Naive thymus-derived CD4-positive, alpha-beta T cell (primary cell): Measurements from ENCODE around the gene GABRD. TPM values are rescaled to one million over a fixed set of nuclear protein-coding genes. Genes with fewer than 3 reads are reported as not detected.
A peak's percentile ranks its signal among the peaks of the same experiment; 100 is the strongest.

ENCODE experiments used
- ATAC-seq: fragments of 150-1000 bp; cut with Tn5 transposase; 2 replicates; pipeline ENCODE4 v1.10.0; 2021; ENCODE audit warnings: mild to moderate bottlenecking, moderate library complexity
- CTCF ChIA-PET: fragments of 350-600 bp; sonication (Branson Sonifier 250); formaldehyde crosslinking; loops from one replicate; lab custom pipeline; 2021; ENCODE audit warnings: antibody characterized with exemption; lab: Charles Lee
- POLR2A ChIA-PET: fragments of 350-600 bp; sonication (Branson Sonifier 250); formaldehyde crosslinking; loops from one replicate; lab custom pipeline; 2021; ENCODE audit warnings: antibody characterized with exemption, inconsistent platforms; lab: Charles Lee
- DNase-seq, 9 donors: peaks; one replicate each; pipeline versions ENCODE4 v3.0.0 to v3.0.0-alpha.2; 2020 to 2022; ENCODE audit warnings: mixed read lengths in 1 of 9
- H3K27ac ChIP-seq: one replicate; pipeline ENCODE4 v1.7.0; 2013; ENCODE audit warnings: mild to moderate bottlenecking, low read depth, low read length, moderate library complexity
- H3K27me3 ChIP-seq, 2 donors: one replicate each; pipeline ENCODE4 v1.7.0; 2013; ENCODE audit warnings: low read length in 2 of 2, mild to moderate bottlenecking in 2 of 2, moderate library complexity in 2 of 2; ENCODE audit not compliant: control insufficient read depth in 2 of 2, insufficient read depth in 2 of 2
- H3K36me3 ChIP-seq, 3 experiments: 1 replicate in 2 of 3; 2 replicates in 1 of 3; pipeline ENCODE4 v1.7.0; 2013; ENCODE audit warnings: low read length in 3 of 3, mild to moderate bottlenecking in 3 of 3, moderate library complexity in 1 of 3; ENCODE audit not compliant: insufficient read depth in 3 of 3, control insufficient read depth in 2 of 3
- H3K4me1 ChIP-seq, 2 donors: one replicate each; pipeline ENCODE4 v1.7.0; 2013; ENCODE audit warnings: low read length in 2 of 2, mild to moderate bottlenecking in 2 of 2, moderate library complexity in 1 of 2; ENCODE audit not compliant: control insufficient read depth in 2 of 2, insufficient read depth in 2 of 2
- H3K4me3 ChIP-seq: 2 replicates; pipeline ENCODE4 v1.7.0; 2013; ENCODE audit warnings: mild to moderate bottlenecking, low read length
- H3K9me3 ChIP-seq, 3 experiments: 1 replicate in 2 of 3; 2 replicates in 1 of 3; pipeline ENCODE4 v1.7.0; 2013; ENCODE audit warnings: low read length in 3 of 3; ENCODE audit not compliant: control insufficient read depth in 2 of 3
- H3K27ac Mint-ChIP-seq, 9 donors: one replicate each; pipeline ENCODE4 v1.8.0; 2020 to 2022; ENCODE audit warnings: mixed read lengths in 9 of 9, mild to moderate bottlenecking in 8 of 9, moderate library complexity in 5 of 9, inconsistent platforms in 2 of 9
- H3K27me3 Mint-ChIP-seq, 5 donors: one replicate each; pipeline ENCODE4 v1.8.0; 2021 to 2022; ENCODE audit warnings: mixed read lengths in 5 of 5, mild to moderate bottlenecking in 1 of 5
- H3K36me3 Mint-ChIP-seq, 5 donors: one replicate each; pipeline ENCODE4 v1.8.0; 2020 to 2022; ENCODE audit warnings: mixed read lengths in 5 of 5, mild to moderate bottlenecking in 3 of 5, inconsistent platforms in 1 of 5
- H3K4me1 Mint-ChIP-seq, 7 donors: one replicate each; pipeline ENCODE4 v1.8.0; 2020 to 2022; ENCODE audit warnings: mixed read lengths in 7 of 7, mild to moderate bottlenecking in 3 of 7, inconsistent platforms in 1 of 7
- H3K4me3 Mint-ChIP-seq, 10 donors: one replicate each; pipeline ENCODE4 v1.8.0; 2020 to 2022; ENCODE audit warnings: mild to moderate bottlenecking in 10 of 10, mixed read lengths in 10 of 10, moderate library complexity in 6 of 10, inconsistent platforms in 2 of 10
- H3K9me3 Mint-ChIP-seq, 11 donors: one replicate each; pipeline ENCODE4 v1.8.0; 2020 to 2022; ENCODE audit warnings: mixed read lengths in 11 of 11, mild to moderate bottlenecking in 4 of 11, inconsistent platforms in 1 of 11, moderate library complexity in 1 of 11
- intact Hi-C, 2 donors: fragments of 100-400 bp; cut with micrococcal nuclease; formaldehyde crosslinking; loops; one replicate each; pipeline ENCODE4 v1.15.1; 2023
- polyA plus RNA-seq, 2 donors: library from polyadenylated mRNA; unstranded; fragments of 300-500 nt; fragmentation: Illumina TruSeq; gene quantifications; one replicate each; pipeline ENCODE4 v1.2.3, GENCODE V29; 2021
- total RNA-seq, 6 experiments: library from RNA in 5 of 6; stranded (reverse) in 5 of 6; gene quantifications; 1 replicate in 5 of 6; 2 replicates in 1 of 6; pipeline ENCODE4 v1.2.3 and lab custom pipeline; 2021 to 2026

The GABRD gene
- total and polyA plus RNA-seq, 7 experiments from 2014 or later = 0.17 to 0.31 (median 0.21) TPM; not detected in 4

GRCh38 chr1:2038229-2038628 is 19.1 kb downstream of the GABRD start:
- H3K27ac Mint-ChIP-seq = no peak overlapping the region
- intact Hi-C loops = no loop called here
- no peaks in the 10 kb centered on the region for H3K27me3 Mint-ChIP-seq
- H3K9me3 Mint-ChIP-seq = no peaks in the 10 kb centered on the region
- no peaks in the 10 kb centered on the region for H3K9me3 ChIP-seq
- POLR2A ChIA-PET = no interaction called here
- no peaks in the 10 kb centered on the region for H3K36me3 Mint-ChIP-seq
- H3K4me1 ChIP-seq = no peaks in the 10 kb centered on the region
- no peaks in the 10 kb centered on the region for H3K36me3 ChIP-seq
- CTCF ChIA-PET = no interaction called here
- DNase-seq (no peak), ATAC-seq (no peak)
- no peak overlapping the region for H3K27ac ChIP-seq
- H3K4me3 ChIP-seq = no peak overlapping the region
- H3K27me3 ChIP-seq = no peaks in the 10 kb centered on the region
- H3K4me3 Mint-ChIP-seq = no peak overlapping the region
- H3K4me1 Mint-ChIP-seq = no peaks in the 10 kb centered on the region

DNA sequence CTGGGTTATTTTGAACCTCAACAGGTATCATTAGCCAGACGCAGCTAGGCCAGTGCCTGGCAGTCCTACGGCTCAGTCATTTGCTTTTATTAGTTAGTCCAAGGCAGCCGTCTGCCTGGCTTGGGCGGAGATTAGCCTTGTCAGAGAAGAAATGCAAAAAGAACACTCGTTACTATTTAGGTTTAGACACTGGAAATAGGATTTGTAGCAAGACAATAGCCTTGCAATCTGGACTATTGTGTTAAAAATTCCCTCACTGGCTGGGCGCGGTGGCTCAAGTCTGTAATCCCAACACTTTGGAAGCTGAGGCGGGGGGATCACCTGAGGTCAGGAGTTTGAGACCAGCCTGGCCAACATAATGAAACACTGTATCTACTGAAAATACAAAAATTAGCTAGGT is 20.1 kb downstream of the GABRD start:
- POLR2A ChIA-PET = no interaction called here
- CTCF ChIA-PET = no interaction called here
- no peak overlapping the region for H3K27ac Mint-ChIP-seq

GRCh38 chr1:2041305-2041704 is 22.2 kb downstream of the GABRD start:
- Histone ChIP-seq H3K27me3 (no peaks in the 10 kb centered on the region), H3K9me3 (no peaks in the 10 kb centered on the region), H3K4me1 (peaks cover 6 to 7% of the 10 kb centered on the region in 2 donors), H3K36me3 (no peaks in the 10 kb centered on the region), H3K27ac (no peak overlapping the region), H3K4me3 (no peak overlapping the region)
- Mint-ChIP-seq H3K4me1 (peaks cover 5 to 17% (median 15%) of the 10 kb centered on the region in 7 donors), H3K36me3 (no peaks in the 10 kb centered on the region), H3K4me3 (no peak overlapping the region), H3K27ac (no peak overlapping the region), H3K27me3 (peaks cover 0 to 14% (median 0%) of the 10 kb centered on the region in 5 donors), H3K9me3 (no peaks in the 10 kb centered on the region)
- intact Hi-C loops = loop anchor here in 1 of 2 donors (10.0 kb wide), 1 partner anchor 137 kb away; no protein-coding TSS in a partner anchor
- DNase-seq (no peak), ATAC-seq (no peak)
- ChIA-PET POLR2A (no interaction called here), CTCF (no interaction called here)

More for the DNA sequence above, 20.1 kb downstream of the GABRD start:
- no peaks in the 10 kb centered on the region for H3K9me3 ChIP-seq
- no peak overlapping the region for H3K27ac ChIP-seq
- ATAC-seq = no peak
- H3K9me3 Mint-ChIP-seq = no peaks in the 10 kb centered on the region
- H3K4me1 Mint-ChIP-seq = peaks cover 0 to 5% (median 4%) of the 10 kb centered on the region in 7 donors
- DNase-seq = no peak
- H3K4me1 ChIP-seq = no peaks in the 10 kb centered on the region
- no peaks in the 10 kb centered on the region for H3K36me3 ChIP-seq
- no peaks in the 10 kb centered on the region for H3K27me3 ChIP-seq
- intact Hi-C loops = no loop called here
- H3K27me3 Mint-ChIP-seq = peaks cover 0 to 4% (median 0%) of the 10 kb centered on the region in 5 donors
- H3K4me3 ChIP-seq = no peak overlapping the region
- no peak overlapping the region for H3K4me3 Mint-ChIP-seq
- no peaks in the 10 kb centered on the region for H3K36me3 Mint-ChIP-seq

GRCh38 chr1:2041887-2042286 is 22.7 kb downstream of the GABRD start:
- no peak overlapping the region for H3K27ac ChIP-seq
- Mint-ChIP-seq H3K4me1 (peaks cover 5 to 17% (median 15%) of the 10 kb centered on the region in 7 donors), H3K36me3 (no peaks in the 10 kb centered on the region), H3K27ac (no peak overlapping the region), H3K27me3 (peaks cover 0 to 14% (median 0%) of the 10 kb centered on the region in 5 donors), H3K9me3 (no peaks in the 10 kb centered on the region), H3K4me3 (no peak overlapping the region)
- POLR2A ChIA-PET = no interaction called here
- intact Hi-C loops = loop anchor here in 1 of 2 donors (10.0 kb wide), 1 partner anchor 137 kb away; no protein-coding TSS in a partner anchor
- H3K36me3 ChIP-seq = no peaks in the 10 kb centered on the region
- H3K9me3 ChIP-seq = no peaks in the 10 kb centered on the region
- CTCF ChIA-PET = no interaction called here
- no peak overlapping the region for H3K4me3 ChIP-seq
- H3K27me3 ChIP-seq = no peaks in the 10 kb centered on the region
- ATAC-seq = no peak
- H3K4me1 ChIP-seq = peaks cover 6 to 7% of the 10 kb centered on the region in 2 donors
- no peak for DNase-seq

DNA sequence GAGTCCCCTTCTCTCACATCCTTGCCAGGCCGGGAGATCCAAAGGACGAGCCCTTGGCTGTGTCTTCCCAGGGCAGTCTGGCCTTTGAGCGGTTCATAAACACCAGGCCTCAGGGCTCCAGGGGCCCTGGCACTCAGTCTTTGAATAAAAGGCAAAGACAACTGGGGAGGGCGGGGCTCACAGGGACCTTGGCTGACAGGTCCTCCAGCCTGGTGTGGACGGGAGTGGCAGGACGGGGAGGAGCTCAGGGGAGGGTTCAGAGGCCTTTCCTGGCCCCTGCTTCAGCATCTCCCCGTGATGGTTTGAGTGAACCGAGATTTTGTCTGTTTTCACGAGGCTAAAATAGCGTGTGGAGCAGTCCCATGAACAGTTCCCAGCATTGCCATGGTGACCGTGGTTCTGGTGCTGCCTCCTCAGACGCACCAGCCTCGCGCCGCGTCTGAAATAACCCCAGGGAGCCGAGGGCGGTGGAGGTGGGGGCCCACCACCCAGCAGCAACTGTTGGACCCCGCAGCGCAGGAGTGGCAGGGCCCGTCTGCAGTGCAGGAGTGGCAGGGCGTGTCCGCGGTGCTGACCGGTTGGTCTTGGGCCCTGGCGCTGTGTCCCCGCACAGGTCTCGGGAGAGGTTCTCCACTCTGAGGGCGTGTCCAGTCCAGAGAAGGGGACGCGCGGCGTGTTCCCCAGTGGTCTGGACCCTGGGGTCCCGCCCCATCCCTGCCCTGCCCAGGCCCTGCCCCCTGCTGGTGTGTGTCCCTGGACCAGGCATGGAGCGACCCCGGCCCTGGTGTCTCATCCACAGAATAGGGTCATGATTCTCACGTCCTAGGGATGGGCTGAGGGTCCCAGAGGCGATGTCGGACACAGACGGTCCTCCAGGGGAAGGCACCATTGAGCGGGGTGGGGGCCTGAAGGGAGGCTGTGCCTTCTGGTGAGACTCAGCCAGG is 24.0 kb downstream of the GABRD start:
- H3K27ac ChIP-seq = no peak overlapping the region
- Mint-ChIP-seq H3K4me1 (peaks cover 5 to 17% (median 15%) of the 10 kb centered on the region in 7 donors), H3K27me3 (peaks cover 0 to 19% (median under 1%) of the 10 kb centered on the region in 5 donors), H3K36me3 (no peaks in the 10 kb centered on the region), H3K4me3 (peak overlapping the region in 1 of 10 donors; percentile 49), H3K9me3 (no peaks in the 10 kb centered on the region), H3K27ac (no peak overlapping the region)
- no peaks in the 10 kb centered on the region for H3K9me3 ChIP-seq
- ChIA-PET CTCF (interaction anchor here (1.2 to 3.1 kb wide), 3 partner anchors 83 to 100 kb away, joined by 3 to 18 read pairs (median 5); no protein-coding TSS in a partner anchor), POLR2A (interaction anchor here (1.2 kb wide), 1 partner anchor 20 kb away, joined by 3 read pairs; no protein-coding TSS in a partner anchor)
- no peak for ATAC-seq
- DNase-seq = no peak
- H3K36me3 ChIP-seq = no peaks in the 10 kb centered on the region
- no peak overlapping the region for H3K4me3 ChIP-seq
- H3K4me1 ChIP-seq = peaks cover 6 to 7% of the 10 kb centered on the region in 2 donors
- intact Hi-C loops = loop anchor here in 1 of 2 donors (10.0 kb wide), 1 partner anchor 138 kb away; no protein-coding TSS in a partner anchor
- H3K27me3 ChIP-seq = no peaks in the 10 kb centered on the region

GRCh38 chr1:2043886-2044285 is 24.7 kb downstream of the GABRD start:
- Mint-ChIP-seq H3K9me3 (no peaks in the 10 kb centered on the region), H3K4me3 (peak overlapping the region in 7 of 10 donors; percentile 8 to 78 (median 55))
- CTCF ChIA-PET = interaction anchor here (0.9 to 3.1 kb wide), 6 partner anchors 9 to 101 kb away, joined by 3 to 18 read pairs (median 4); no protein-coding TSS in a partner anchor

More at GRCh38 chr1:2043886-2044285, 24.7 kb downstream of the GABRD start:
- H3K27me3 ChIP-seq = no peaks in the 10 kb centered on the region
- POLR2A ChIA-PET = interaction anchor here (1.2 kb wide), 1 partner anchor 20 kb away, joined by 3 read pairs; no protein-coding TSS in a partner anchor
- H3K36me3 ChIP-seq = no peaks in the 10 kb centered on the region
- peaks cover 6 to 7% of the 10 kb centered on the region in 2 donors for H3K4me1 ChIP-seq
- Mint-ChIP-seq H3K27ac (peak overlapping the region in 3 of 9 donors; percentile 3 to 70 (median 22)), H3K27me3 (peaks cover 0 to 27% (median 5%) of the 10 kb centered on the region in 5 donors), H3K36me3 (no peaks in the 10 kb centered on the region), H3K4me1 (peaks cover 5 to 23% (median 16%) of the 10 kb centered on the region in 7 donors)
- no peaks in the 10 kb centered on the region for H3K9me3 ChIP-seq
- intact Hi-C loops = loop anchor here in 1 of 2 donors (10.0 kb wide), 1 partner anchor 139 kb away; no protein-coding TSS in a partner anchor
- no peak overlapping the region for H3K27ac ChIP-seq
- ATAC-seq (no peak), DNase-seq (no peak)
- no peak overlapping the region for H3K4me3 ChIP-seq
